Stimulated activated CD4-positive, alpha-beta T cell treated with anti-CD3 and anti-CD28 coated beads, Interleukin-12 subunit alpha, Interleukin-12 subunit beta, amount 100 ng/mL, for 48 hours (primary cell): ENCODE measurements around the gene CCL13.

Experiments used
- DNase-seq, 3 donors: peaks; one replicate each; pipeline ENCODE4 v3.0.0-alpha.2; 2020; ENCODE audit warnings: low read depth in 2 of 3, low spot score in 1 of 3

CCL13 gene

GRCh38 chr17:34383216-34383615 is 26.9 kb downstream of the CCL13 start:
- no peak for DNase-seq

GRCh38 chr17:34384271-34384670 is 28.0 kb downstream of the CCL13 start:
- DNase-seq: no peak

- no peak for DNase-seq
Observed at GRCh38 chr17:34384822-34385605, 28.7 kb downstream of the CCL13 start.

- DNase-seq: no peak
Observed at GRCh38 chr17:34386343-34386696, 30.0 kb downstream of the CCL13 start.

- DNase-seq: no peak
Observed at GRCh38 chr17:34386697-34387550, 30.6 kb downstream of the CCL13 start.

GRCh38 chr17:34387566-34387965 is 31.3 kb downstream of the CCL13 start:
- no peak for DNase-seq

- DNase-seq: no peak
Observed at GRCh38 chr17:34389126-34389750, 33.0 kb downstream of the CCL13 start.

- no peak for DNase-seq
Observed at GRCh38 chr17:34390649-34391048, 34.4 kb downstream of the CCL13 start.

GRCh38 chr17:34391241-34391640 is 35.0 kb downstream of the CCL13 start:
- no peak for DNase-seq

GRCh38 chr17:34393401-34393800 is 37.1 kb downstream of the CCL13 start:
- no peak for DNase-seq

GRCh38 chr17:34397265-34397664 is 41.0 kb downstream of the CCL13 start:
- no peak for DNase-seq

GRCh38 chr17:34398990-34399389 is 42.7 kb downstream of the CCL13 start:
- no peak for DNase-seq

- no peak for DNase-seq
Observed at GRCh38 chr17:34399725-34400124, 43.4 kb downstream of the CCL13 start.

- DNase-seq: no peak
Observed at GRCh38 chr17:34400301-34400931, 44.1 kb downstream of the CCL13 start.

GRCh38 chr17:34401165-34401564 is 44.9 kb downstream of the CCL13 start:
- DNase-seq: no peak

GRCh38 chr17:34403006-34403405 is 46.7 kb downstream of the CCL13 start:
- no peak for DNase-seq

GRCh38 chr17:34406226-34406625 is 49.9 kb downstream of the CCL13 start:
- no peak for DNase-seq
